Activated effector memory CD4-positive, alpha-beta T cell treated with Interleukin-2 at 50 U/mL for 16 hours (primary cell): ENCODE data around the gene WDR1.

Experiments
- DNase-seq: peaks from one replicate; pipeline ENCODE4 v3.0.0-alpha.2; 2020

The WDR1 gene

GRCh38 chr4:10097906-10098779 lies 18.5 kb downstream of the WDR1 start:
- DNase-seq = no peak

GRCh38 chr4:10096978-10097335 lies 19.6 kb downstream of the WDR1 start:
- no peak for DNase-seq

GRCh38 chr4:10096201-10096977 lies 20.2 kb downstream of the WDR1 start:
- DNase-seq = peak; percentile 74

GRCh38 chr4:10095296-10095991 lies 21.2 kb downstream of the WDR1 start:
- no peak for DNase-seq

- no peak for DNase-seq
Measured at GRCh38 chr4:10094841-10095240, 21.8 kb downstream of the WDR1 start.

GRCh38 chr4:10093801-10094552 lies 22.6 kb downstream of the WDR1 start:
- no peak for DNase-seq

- DNase-seq = no peak
Measured at GRCh38 chr4:10093271-10093621, 23.4 kb downstream of the WDR1 start.

- DNase-seq = no peak
Measured at GRCh38 chr4:10092481-10093270, 23.9 kb downstream of the WDR1 start.

- DNase-seq = no peak
Measured at GRCh38 chr4:10091531-10092181, 24.9 kb downstream of the WDR1 start.

- DNase-seq = no peak
Measured at GRCh38 chr4:10090467-10091250, 25.9 kb downstream of the WDR1 start.

- no peak for DNase-seq
Measured at GRCh38 chr4:10089346-10089745, 27.3 kb downstream of the WDR1 start.

- DNase-seq = no peak
Measured at GRCh38 chr4:10088135-10089010, 28.2 kb downstream of the WDR1 start.

- no peak for DNase-seq
Measured at GRCh38 chr4:10087152-10087791, 29.3 kb downstream of the WDR1 start.

GRCh38 chr4:10086506-10087120 lies 30.0 kb downstream of the WDR1 start:
- no peak for DNase-seq

GRCh38 chr4:10085828-10086505 lies 30.6 kb downstream of the WDR1 start:
- no peak for DNase-seq

GRCh38 chr4:10085386-10085785 lies 31.2 kb downstream of the WDR1 start:
- DNase-seq = no peak

GRCh38 chr4:10084651-10085358 lies 31.8 kb downstream of the WDR1 start:
- DNase-seq = no peak
